Measurements from ENCODE around the gene UBR1. TPM values are rescaled to one million over a fixed set of nuclear protein-coding genes. Genes with fewer than 3 reads are reported as not detected.

The UBR1 gene
- total and polyA plus RNA-seq, 10 of the 15 experiments (the other 5 are each of a cell fraction or from before 2014, with no cell fraction given), result 4.5 to 27.5 (median 16.7) TPM

DNA sequence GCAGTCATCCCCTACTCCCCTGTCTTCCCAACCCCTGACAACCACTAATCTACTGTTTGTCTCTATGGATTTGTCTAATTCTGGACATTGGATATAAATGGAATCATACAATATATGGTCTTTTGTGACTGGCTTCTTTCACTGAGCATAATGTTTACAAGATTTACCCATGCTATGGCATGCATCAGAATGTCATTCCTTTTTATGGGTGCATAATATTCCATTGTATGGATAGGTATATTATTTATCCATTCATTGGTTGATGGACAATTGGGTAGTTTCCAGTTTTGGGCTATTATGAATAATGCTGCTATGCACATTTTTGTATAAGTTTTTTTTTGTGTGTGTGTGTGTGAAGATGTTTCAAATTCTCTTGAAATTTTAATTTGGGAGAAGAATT lies 168.7 kb downstream of the UBR1 start:
- FAIRE-seq, result no peak

More for the DNA sequence above, 168.7 kb downstream of the UBR1 start:
- RAD21 ChIA-PET (ENCODE audit: unreplicated experiment), result no interaction called here
- Histone ChIP-seq H3K36me3 (ENCODE audit: control insufficient read depth in 2 of 2, insufficient read depth in 2 of 2, low read length in 1 of 2) (no peaks in the 10 kb centered on the region), H4K20me1 (ENCODE audit: control insufficient read depth, insufficient read depth) (no peaks in the 10 kb centered on the region), H3K4me2 (ENCODE audit: control insufficient read depth, insufficient read depth) (no peak overlapping the region), H3K4me3 (no peak overlapping the region), H3K79me2 (ENCODE audit: control insufficient read depth, insufficient read depth, low read length) (no peaks in the 10 kb centered on the region), H3K4me1 (ENCODE audit: control insufficient read depth, insufficient read depth, low read length) (no peaks in the 10 kb centered on the region), H2AFZ (ENCODE audit: control insufficient read depth, low read depth, low read length) (no peak overlapping the region), H3K27me3 (replicated peaks in 1 of 2; ENCODE audit: control insufficient read depth in 2 of 2, insufficient read depth in 2 of 2, low read length in 1 of 2) (no peaks in the 10 kb centered on the region), H3K27ac (ENCODE audit: control insufficient read depth, insufficient read depth) (no peak overlapping the region), H3K9me3 (replicated peaks; ENCODE audit: control insufficient read depth, insufficient read depth, low read length) (no peaks in the 10 kb centered on the region), H3K9ac (ENCODE audit: control insufficient read depth, insufficient read depth, low read length) (no peak overlapping the region)
- ATAC-seq, result no peak
- BruUV-seq (replicated peaks), result no TSS peak
- SMC1A ChIA-PET (ENCODE audit: uncharacterized antibody, unreplicated experiment), result interaction anchor here (0.6 kb wide), 1 partner anchor 11 kb away, joined by 3 read pairs; no protein-coding TSS in a partner anchor
- POLR2A ChIA-PET, result interaction anchor here (0.6 kb wide), 1 partner anchor 267 kb away, joined by 6 read pairs; no protein-coding TSS in a partner anchor
- TF ChIP-seq, protein P1, sequence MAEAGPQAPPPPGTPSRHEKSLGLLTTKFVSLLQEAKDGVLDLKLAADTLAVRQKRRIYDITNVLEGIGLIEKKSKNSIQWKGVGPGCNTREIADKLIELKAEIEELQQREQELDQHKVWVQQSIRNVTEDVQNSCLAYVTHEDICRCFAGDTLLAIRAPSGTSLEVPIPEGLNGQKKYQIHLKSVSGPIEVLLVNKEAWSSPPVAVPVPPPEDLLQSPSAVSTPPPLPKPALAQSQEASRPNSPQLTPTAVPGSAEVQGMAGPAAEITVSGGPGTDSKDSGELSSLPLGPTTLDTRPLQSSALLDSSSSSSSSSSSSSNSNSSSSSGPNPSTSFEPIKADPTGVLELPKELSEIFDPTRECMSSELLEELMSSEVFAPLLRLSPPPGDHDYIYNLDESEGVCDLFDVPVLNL (IDR thresholded peaks at IDR 0.05; ENCODE audit: low read depth, low read length), result no peak
- TF ChIP-seq BMI1 (IDR thresholded peaks at IDR 0.05; ENCODE audit: borderline replicate concordance) (no peak), MYB (IDR thresholded peaks at IDR 0.05; ENCODE audit: borderline replicate concordance, low read depth, low read length) (no peak), TCF3 (IDR thresholded peaks at IDR 0.05; ENCODE audit: borderline replicate concordance, insufficient read depth, low read depth, low read length) (no peak), CHD1 (IDR thresholded peaks at IDR 0.05; ENCODE audit: low read depth, low read length) (no peak), ATF7 (IDR thresholded peaks at IDR 0.05; ENCODE audit: low read depth) (no peak)
- TF ChIP-seq, protein P2, sequence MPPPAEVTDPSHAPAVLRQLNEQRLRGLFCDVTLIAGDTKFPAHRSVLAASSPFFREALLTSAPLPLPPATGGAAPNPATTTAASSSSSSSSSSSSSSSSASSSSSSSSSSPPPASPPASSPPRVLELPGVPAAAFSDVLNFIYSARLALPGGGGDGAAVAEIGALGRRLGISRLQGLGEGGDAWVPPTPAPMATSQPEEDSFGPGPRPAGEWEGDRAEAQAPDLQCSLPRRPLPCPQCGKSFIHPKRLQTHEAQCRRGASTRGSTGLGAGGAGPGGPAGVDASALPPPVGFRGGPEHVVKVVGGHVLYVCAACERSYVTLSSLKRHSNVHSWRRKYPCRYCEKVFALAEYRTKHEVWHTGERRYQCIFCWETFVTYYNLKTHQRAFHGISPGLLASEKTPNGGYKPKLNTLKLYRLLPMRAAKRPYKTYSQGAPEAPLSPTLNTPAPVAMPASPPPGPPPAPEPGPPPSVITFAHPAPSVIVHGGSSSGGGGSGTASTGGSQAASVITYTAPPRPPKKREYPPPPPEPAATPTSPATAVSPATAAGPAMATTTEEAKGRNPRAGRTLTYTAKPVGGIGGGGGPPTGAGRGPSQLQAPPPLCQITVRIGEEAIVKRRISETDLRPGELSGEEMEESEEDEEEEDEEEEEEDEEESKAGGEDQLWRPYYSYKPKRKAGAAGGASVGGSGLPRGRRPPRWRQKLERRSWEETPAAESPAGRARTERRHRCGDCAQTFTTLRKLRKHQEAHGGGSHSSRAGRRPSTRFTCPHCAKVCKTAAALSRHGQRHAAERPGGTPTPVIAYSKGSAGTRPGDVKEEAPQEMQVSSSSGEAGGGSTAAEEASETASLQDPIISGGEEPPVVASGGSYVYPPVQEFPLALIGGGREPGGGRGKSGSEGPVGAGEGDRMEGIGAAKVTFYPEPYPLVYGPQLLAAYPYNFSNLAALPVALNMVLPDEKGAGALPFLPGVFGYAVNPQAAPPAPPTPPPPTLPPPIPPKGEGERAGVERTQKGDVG (CRISPR knock-in tag; IDR thresholded peaks at IDR 0.05), result no peak
- TF ChIP-seq, protein P3, sequence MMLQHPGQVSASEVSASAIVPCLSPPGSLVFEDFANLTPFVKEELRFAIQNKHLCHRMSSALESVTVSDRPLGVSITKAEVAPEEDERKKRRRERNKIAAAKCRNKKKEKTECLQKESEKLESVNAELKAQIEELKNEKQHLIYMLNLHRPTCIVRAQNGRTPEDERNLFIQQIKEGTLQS (IDR thresholded peaks at IDR 0.05; ENCODE audit: borderline replicate concordance, extremely low read depth, low read depth, low read length), result no peak
- TF ChIP-seq, protein P4, sequence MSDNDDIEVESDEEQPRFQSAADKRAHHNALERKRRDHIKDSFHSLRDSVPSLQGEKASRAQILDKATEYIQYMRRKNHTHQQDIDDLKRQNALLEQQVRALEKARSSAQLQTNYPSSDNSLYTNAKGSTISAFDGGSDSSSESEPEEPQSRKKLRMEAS (IDR thresholded peaks at IDR 0.05; ENCODE audit: low read depth, low read length), result no peak
- TF ChIP-seq, protein P5, sequence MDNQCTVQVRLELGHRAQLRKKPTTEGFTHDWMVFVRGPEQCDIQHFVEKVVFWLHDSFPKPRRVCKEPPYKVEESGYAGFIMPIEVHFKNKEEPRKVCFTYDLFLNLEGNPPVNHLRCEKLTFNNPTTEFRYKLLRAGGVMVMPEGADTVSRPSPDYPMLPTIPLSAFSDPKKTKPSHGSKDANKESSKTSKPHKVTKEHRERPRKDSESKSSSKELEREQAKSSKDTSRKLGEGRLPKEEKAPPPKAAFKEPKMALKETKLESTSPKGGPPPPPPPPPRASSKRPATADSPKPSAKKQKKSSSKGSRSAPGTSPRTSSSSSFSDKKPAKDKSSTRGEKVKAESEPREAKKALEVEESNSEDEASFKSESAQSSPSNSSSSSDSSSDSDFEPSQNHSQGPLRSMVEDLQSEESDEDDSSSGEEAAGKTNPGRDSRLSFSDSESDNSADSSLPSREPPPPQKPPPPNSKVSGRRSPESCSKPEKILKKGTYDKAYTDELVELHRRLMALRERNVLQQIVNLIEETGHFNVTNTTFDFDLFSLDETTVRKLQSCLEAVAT (IDR thresholded peaks at IDR 0.05), result no peak
- TF ChIP-seq, protein P6, sequence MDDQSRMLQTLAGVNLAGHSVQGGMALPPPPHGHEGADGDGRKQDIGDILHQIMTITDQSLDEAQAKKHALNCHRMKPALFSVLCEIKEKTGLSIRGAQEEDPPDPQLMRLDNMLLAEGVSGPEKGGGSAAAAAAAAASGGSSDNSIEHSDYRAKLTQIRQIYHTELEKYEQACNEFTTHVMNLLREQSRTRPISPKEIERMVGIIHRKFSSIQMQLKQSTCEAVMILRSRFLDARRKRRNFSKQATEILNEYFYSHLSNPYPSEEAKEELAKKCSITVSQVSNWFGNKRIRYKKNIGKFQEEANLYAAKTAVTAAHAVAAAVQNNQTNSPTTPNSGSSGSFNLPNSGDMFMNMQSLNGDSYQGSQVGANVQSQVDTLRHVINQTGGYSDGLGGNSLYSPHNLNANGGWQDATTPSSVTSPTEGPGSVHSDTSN (IDR thresholded peaks at IDR 0.05; ENCODE audit: insufficient replicate concordance, low read depth, low read length), result no peak
- TF ChIP-seq, protein P7, sequence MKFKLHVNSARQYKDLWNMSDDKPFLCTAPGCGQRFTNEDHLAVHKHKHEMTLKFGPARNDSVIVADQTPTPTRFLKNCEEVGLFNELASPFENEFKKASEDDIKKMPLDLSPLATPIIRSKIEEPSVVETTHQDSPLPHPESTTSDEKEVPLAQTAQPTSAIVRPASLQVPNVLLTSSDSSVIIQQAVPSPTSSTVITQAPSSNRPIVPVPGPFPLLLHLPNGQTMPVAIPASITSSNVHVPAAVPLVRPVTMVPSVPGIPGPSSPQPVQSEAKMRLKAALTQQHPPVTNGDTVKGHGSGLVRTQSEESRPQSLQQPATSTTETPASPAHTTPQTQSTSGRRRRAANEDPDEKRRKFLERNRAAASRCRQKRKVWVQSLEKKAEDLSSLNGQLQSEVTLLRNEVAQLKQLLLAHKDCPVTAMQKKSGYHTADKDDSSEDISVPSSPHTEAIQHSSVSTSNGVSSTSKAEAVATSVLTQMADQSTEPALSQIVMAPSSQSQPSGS (IDR thresholded peaks at IDR 0.05; ENCODE audit: low read length), result no peak
- CTCF ChIA-PET, result interaction anchor here (1.7 kb wide), 1 partner anchor 11 kb away, joined by 6 read pairs; no protein-coding TSS in a partner anchor
- intact Hi-C loops (cut with micrococcal nuclease; ENCODE audit: unreplicated experiment) (no loop called here), in situ Hi-C loops (cut with MboI) (no loop called here)
- DNase-seq (ENCODE audit: low read depth, low spot score), result no peak

Measured in GM12878 (cell line).